Immature natural killer cell (primary cell): ENCODE data around the gene CRCP. TPM values are rescaled to one million over a fixed set of nuclear protein-coding genes. Genes with fewer than 3 reads are reported as not detected.
"Not testable (repeated sequence)": the region's sequence is repeated elsewhere in the genome, so short reads cannot be mapped to it uniquely, and the experiment has no call there.

Experiments used
- DNase-seq, 3 donors: peaks; one replicate each; pipeline ENCODE4 v3.0.0; 2022; ENCODE audit warnings: mixed read lengths in 1 of 3
- H3K27ac Mint-ChIP-seq, 6 donors: one replicate each; pipeline ENCODE4 v1.8.0; 2020; ENCODE audit warnings: mixed read lengths in 6 of 6, mild to moderate bottlenecking in 5 of 6, inconsistent platforms in 4 of 6, moderate library complexity in 3 of 6
- H3K27me3 Mint-ChIP-seq, 3 donors: one replicate each; pipeline ENCODE4 v1.8.0; 2020 to 2021; ENCODE audit warnings: low read depth in 3 of 3, mild to moderate bottlenecking in 3 of 3, mixed read lengths in 3 of 3, moderate library complexity in 3 of 3, inconsistent platforms in 1 of 3
- H3K36me3 Mint-ChIP-seq, 3 donors: one replicate each; pipeline ENCODE4 v1.8.0; 2020; ENCODE audit warnings: mixed read lengths in 3 of 3, inconsistent platforms in 2 of 3, mild to moderate bottlenecking in 2 of 3
- H3K4me1 Mint-ChIP-seq, 2 donors: one replicate each; pipeline ENCODE4 v1.8.0; 2020; ENCODE audit warnings: inconsistent platforms in 2 of 2, mild to moderate bottlenecking in 2 of 2, mixed read lengths in 2 of 2, moderate library complexity in 1 of 2
- H3K4me3 Mint-ChIP-seq, 5 donors: one replicate each; pipeline ENCODE4 v1.8.0; 2020; ENCODE audit warnings: mild to moderate bottlenecking in 5 of 5, mixed read lengths in 5 of 5, inconsistent platforms in 3 of 5, moderate library complexity in 3 of 5
- H3K9me3 Mint-ChIP-seq, 6 donors: one replicate each; pipeline ENCODE4 v1.8.0; 2020; ENCODE audit warnings: mild to moderate bottlenecking in 6 of 6, mixed read lengths in 6 of 6, inconsistent platforms in 4 of 6, moderate library complexity in 3 of 6
- polyA plus RNA-seq, 3 donors: library from polyadenylated mRNA; unstranded; fragments of 300-500 nt; fragmentation: Illumina TruSeq; gene quantifications; one replicate each; pipeline ENCODE4 v1.2.3, GENCODE V29; 2021

Gene CRCP
- polyA plus RNA-seq, 3 donors from 2014 or later = 19.2 to 62.2 (median 23.2) TPM

DNA sequence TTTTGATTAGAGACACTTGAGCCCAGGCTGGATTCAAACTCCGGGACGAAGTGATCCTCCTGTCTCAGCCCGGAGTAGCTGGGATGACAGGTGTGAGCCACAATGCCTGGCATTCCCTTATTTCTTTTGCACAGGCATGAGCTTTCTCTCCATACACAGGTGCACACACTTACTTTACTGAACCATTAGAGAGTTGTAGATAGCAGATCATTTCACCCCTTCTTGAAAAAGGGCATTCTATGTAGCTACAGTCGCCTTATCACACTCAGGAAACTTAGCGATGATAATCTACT, 9.9 kb downstream of the CRCP start:
- not testable (repeated sequence) for H3K36me3 Mint-ChIP-seq, H3K9me3 Mint-ChIP-seq, DNase-seq
- Mint-ChIP-seq H3K27me3 (peaks cover 0 to 25% (median 1%) of the 10 kb centered on the region in 3 donors), H3K27ac (peak overlapping the region; percentile 90 to 98 (median 94)), H3K4me3 (peak overlapping the region in 1 of 5 donors; percentile 75), H3K4me1 (peaks cover 55 to 60% of the 10 kb centered on the region in 2 donors)

DNA sequence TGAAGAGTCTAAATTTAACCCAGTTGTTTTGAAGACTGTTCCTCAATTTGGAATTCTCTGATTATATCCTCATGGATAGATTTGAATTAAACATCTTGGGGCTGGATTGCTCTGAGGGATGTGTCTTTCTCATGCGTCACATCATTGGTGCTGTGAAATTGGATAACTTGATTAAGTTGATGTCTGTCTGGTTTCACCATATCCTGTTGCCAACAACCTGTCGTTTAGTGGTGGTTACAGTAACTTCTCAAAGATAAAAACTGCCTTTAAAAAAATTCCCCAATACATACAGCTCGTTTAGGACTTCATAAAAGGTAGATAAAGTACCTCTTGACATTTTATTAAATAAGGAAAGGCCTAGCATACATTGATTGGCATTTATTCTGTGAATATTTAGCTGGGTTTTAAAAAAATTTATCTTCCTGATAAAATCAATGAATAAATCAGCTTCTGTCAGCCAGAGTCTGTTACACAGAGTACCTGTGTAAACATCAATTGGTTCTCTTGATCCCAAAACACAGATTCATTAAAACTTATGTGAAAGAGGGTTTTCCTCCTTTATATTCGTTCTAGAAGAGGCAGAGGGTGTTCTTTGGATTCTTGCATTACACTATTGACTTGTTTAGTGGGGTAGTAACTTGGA, 10.5 kb downstream of the CRCP start:
- Mint-ChIP-seq H3K27ac (peak overlapping the region; percentile 90 to 98 (median 94)), H3K27me3 (peaks cover 0 to 25% (median 3%) of the 10 kb centered on the region in 3 donors), H3K4me1 (peaks cover 56 to 62% of the 10 kb centered on the region in 2 donors), H3K36me3 (peaks cover 3 to 4% (median 3%) of the 10 kb centered on the region in 3 donors), H3K4me3 (peak overlapping the region; percentile 39 to 75 (median 68)), H3K9me3 (no peaks in the 10 kb centered on the region)
- DNase-seq = peak; percentile 47 to 56 (median 49)

DNA sequence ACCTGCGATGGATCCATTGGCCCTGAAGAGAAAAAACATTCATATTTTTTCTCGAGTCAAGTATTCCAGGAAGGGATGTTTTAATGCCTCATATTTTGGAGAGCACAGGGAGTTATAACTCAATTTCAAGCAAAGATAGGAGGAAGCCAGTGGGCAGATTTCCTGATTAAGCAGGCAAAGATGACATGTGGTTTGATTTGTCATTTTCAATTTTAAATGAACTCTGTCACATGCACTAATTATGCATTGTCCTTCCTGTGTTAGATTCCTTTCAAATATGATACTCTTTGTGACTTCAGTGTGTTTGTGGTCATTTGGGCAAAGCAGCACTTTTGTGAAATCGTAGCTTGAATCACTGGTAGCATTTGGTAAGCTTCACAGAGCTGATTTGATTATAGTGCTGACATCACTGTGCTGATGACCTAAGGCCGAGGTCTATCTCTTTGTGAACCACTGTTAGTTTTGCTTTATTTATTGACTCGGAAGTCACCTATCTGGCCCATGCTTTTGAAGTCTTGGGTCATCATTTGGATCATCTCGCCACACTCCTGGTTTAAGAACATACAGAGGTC, 11.2 kb downstream of the CRCP start:
- peaks cover 0 to 25% (median 3%) of the 10 kb centered on the region in 3 donors for H3K27me3 Mint-ChIP-seq
- H3K9me3 Mint-ChIP-seq, H3K36me3 Mint-ChIP-seq: not testable (repeated sequence)
- H3K27ac Mint-ChIP-seq = peak overlapping the region; percentile 90 to 98 (median 94)
- peaks cover 50 to 61% of the 10 kb centered on the region in 2 donors for H3K4me1 Mint-ChIP-seq
- peak overlapping the region; percentile 39 to 75 (median 68) for H3K4me3 Mint-ChIP-seq
- DNase-seq = peak; percentile 66 to 71 (median 70)

DNA sequence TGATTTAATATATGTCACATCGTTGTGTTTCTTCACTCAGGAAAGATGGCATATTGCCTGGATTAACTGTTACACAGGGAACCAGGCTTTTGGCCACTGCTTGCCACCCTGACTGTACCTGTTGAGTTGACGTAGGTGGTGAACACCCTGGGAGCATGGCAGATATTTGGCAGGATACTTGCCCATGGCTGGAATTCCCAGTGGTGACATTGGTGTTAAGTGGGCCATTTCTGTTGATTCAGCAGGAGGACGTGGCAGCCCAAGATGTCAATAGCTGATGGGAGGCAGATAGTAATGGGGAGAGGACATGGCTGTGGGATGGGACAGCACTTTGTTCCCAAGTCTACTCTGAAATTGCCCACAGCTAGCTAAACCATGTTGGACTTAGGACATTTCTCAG, 12.5 kb downstream of the CRCP start:
- Mint-ChIP-seq H3K4me3 (peak overlapping the region in 1 of 5 donors; percentile 50), H3K27me3 (peaks cover 0 to 25% (median 6%) of the 10 kb centered on the region in 3 donors), H3K27ac (peak overlapping the region; percentile 90 to 98 (median 94)), H3K4me1 (peaks cover 50 to 59% of the 10 kb centered on the region in 2 donors)
- DNase-seq, H3K9me3 Mint-ChIP-seq, H3K36me3 Mint-ChIP-seq: not testable (repeated sequence)

DNA sequence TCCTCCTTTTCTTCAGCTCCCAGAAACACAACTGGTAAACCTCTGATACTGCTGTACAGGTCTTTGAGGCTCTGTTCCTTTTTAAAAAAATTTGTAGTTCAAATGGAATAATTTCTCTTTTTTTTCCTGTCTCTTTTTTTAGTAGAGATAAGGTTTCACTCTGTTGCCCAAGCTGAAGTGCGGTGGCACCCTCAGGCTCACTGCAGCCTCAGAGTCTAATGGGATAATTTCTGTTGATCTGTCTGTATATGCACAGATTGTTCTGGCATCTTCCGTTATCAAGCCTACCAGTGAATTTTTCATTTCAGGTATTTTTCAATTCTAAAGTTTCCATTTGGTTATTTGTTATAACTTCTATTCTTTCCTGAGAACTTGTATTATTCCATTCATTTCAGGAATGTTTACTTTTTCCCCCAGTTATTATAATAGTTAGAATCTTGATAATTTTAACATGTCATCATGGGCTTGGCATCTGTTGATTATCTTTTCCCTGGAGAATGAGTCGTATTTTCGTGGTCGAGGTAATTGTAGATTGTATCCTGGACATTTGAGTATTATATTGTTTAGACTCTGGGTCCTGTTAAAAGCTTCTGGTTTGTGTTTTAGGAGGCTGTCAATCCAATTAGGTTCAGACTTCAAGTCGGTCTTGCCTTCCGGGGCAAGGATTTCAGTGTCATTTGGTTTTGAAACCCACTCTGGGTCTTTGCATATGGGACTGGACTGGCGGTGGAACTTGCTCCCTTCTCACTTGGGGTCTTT, 24.5 kb downstream of the CRCP start:
- Mint-ChIP-seq H3K36me3 (peaks cover 24 to 58% (median 48%) of the 10 kb centered on the region in 3 donors), H3K4me3 (no peak overlapping the region), H3K9me3 (no peaks in the 10 kb centered on the region), H3K27ac (peak overlapping the region in 1 of 6 donors; percentile 31), H3K27me3 (peaks cover 2 to 9% (median 3%) of the 10 kb centered on the region in 3 donors), H3K4me1 (peaks cover 5 to 38% of the 10 kb centered on the region in 2 donors)
- no peak for DNase-seq

DNA sequence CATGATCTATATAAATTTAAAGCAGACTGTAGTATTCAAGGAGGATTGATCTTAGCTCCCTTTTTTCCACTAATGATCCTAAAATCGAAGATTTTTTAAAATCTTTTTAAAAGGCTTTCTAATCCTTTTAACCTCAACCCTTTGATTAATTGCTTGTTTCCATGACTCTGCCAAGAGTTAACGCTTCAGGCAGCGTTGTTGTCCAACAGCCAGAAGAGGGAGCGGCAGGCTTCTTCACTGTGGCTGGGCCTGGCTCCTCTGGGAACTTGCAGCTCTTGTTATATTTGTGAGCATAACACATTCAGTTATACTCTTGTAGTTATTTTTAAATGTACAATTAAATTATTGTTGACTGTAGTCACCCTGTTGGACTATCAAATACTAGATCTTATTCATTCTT, 26.3 kb downstream of the CRCP start:
- Mint-ChIP-seq H3K27ac (peak overlapping the region in 3 of 6 donors; percentile 40 to 66 (median 50)), H3K27me3 (peaks cover 2 to 9% (median 3%) of the 10 kb centered on the region in 3 donors), H3K4me1 (peaks cover 7 to 41% of the 10 kb centered on the region in 2 donors), H3K36me3 (peaks cover 15 to 56% (median 44%) of the 10 kb centered on the region in 3 donors), H3K9me3 (no peaks in the 10 kb centered on the region), H3K4me3 (no peak overlapping the region)
- no peak for DNase-seq

DNA sequence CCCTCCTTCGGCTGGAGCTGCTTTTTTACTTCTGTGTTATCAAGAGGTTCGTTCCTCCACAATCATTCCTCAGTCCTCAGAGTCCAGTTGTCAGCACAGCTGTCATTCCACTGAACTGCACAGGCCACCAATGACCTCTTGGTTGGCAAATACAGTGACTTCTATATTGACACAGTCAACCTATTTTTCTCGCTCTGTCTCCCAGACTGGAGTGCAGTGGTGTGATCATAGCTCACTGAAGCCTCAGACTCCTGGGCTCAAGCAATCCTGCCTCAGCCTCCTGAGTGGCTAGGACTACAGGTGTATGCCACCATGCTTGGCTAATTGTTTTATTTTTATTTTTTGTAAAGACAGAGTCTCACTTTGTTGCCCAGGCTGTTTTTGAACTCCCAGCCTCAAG, 27.7 kb downstream of the CRCP start:
- Mint-ChIP-seq H3K36me3 (peaks cover 13 to 55% (median 46%) of the 10 kb centered on the region in 3 donors), H3K27me3 (peaks cover 2 to 9% (median 3%) of the 10 kb centered on the region in 3 donors)
- DNase-seq = no peak

DNA sequence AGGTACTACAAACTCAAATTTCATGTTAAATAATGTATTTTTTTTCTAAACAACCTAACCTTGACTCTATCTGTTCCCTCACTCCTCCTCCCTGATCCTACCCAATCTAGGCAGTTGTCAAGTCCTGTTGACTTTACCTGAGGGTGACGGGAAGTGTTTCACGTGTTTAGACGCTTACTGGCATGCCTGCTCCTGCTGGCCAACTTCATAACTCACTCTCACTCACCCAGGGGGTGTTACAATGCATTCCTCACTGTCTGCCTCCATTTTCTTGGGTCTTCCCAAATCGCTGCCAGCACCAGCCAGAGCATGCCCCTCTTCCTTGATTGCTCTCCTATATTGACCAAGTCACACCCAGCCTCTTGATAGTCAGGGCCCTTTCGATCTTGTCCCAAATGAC, 28.3 kb downstream of the CRCP start:
- Mint-ChIP-seq H3K36me3 (peaks cover 12 to 48% (median 42%) of the 10 kb centered on the region in 3 donors), H3K4me3 (no peak overlapping the region), H3K27ac (peak overlapping the region; percentile 36 to 52 (median 48)), H3K27me3 (peaks cover 2 to 10% (median 3%) of the 10 kb centered on the region in 3 donors), H3K4me1 (peaks cover 18 to 39% of the 10 kb centered on the region in 2 donors), H3K9me3 (no peaks in the 10 kb centered on the region)
- DNase-seq = no peak

More for the DNA sequence above, 27.7 kb downstream of the CRCP start:
- Mint-ChIP-seq H3K4me3 (no peak overlapping the region), H3K4me1 (peaks cover 13 to 44% of the 10 kb centered on the region in 2 donors), H3K27ac (peak overlapping the region in 4 of 6 donors; percentile 36 to 55 (median 48)), H3K9me3 (no peaks in the 10 kb centered on the region)

DNA sequence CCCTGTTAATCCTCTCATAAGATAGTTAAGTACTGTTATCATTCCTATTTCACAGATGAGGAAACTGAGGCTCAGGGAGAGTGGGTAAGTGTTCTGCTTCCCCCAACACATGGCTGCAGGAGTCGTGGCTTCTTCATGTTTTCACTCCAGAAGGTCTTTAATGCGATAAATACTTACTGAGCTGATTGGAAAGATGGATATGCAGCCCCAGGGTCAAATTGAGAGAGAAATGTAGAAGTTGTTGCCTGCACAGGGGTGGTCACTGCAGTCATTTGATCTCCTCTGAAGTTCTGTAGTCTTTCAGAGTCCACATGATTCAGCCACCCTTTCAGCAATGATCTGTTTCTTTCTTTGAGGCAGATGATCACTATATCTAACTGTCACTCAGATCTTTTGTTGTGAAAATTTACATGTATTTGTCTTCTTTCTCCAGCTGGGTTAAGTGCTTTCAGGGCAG, 29.3 kb downstream of the CRCP start:
- Mint-ChIP-seq H3K9me3 (no peaks in the 10 kb centered on the region), H3K27ac (peak overlapping the region in 4 of 6 donors; percentile 49 to 79 (median 70)), H3K4me1 (peaks cover 27 to 45% of the 10 kb centered on the region in 2 donors), H3K36me3 (peaks cover 12 to 46% (median 38%) of the 10 kb centered on the region in 3 donors), H3K4me3 (no peak overlapping the region), H3K27me3 (peaks cover 2 to 8% (median 3%) of the 10 kb centered on the region in 3 donors)
- no peak for DNase-seq

DNA sequence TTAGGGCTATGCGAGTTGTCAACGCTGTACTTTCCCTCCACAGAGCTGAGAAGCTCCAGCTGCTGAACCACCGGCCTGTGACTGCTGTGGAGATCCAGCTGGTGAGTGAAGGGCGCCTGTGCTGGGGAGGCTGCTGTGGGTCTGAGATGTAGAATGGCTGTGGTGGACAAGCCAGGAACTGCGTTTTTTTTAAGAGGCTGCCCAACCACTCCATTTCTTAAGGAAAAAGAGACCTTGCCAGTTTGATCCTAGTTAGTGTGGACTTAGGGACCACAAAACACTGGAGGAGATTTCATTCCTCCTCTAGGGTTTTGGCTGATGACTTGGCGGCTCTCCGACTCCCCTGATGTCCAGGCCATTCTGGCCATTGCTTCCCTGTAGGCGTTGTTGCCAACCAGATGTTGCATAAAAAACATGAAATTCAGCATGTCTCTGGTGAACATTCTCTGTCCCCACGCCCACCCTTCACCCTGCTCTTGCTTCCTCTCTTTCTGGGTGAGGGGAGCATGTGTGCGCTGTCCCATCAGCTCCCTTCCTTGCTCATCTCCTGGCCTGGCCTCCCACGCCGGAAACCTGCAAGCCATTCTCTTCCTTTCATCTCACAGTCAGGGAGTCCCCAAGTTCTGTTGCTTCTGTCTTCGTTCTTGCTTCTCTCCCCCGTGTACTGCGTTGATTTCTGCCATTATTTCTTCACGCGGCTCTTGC, 30.9 kb downstream of the CRCP start:
- H3K27me3 Mint-ChIP-seq = peaks cover 2 to 11% (median 2%) of the 10 kb centered on the region in 3 donors
- H3K36me3 Mint-ChIP-seq = peaks cover 12 to 40% (median 32%) of the 10 kb centered on the region in 3 donors

DNA sequence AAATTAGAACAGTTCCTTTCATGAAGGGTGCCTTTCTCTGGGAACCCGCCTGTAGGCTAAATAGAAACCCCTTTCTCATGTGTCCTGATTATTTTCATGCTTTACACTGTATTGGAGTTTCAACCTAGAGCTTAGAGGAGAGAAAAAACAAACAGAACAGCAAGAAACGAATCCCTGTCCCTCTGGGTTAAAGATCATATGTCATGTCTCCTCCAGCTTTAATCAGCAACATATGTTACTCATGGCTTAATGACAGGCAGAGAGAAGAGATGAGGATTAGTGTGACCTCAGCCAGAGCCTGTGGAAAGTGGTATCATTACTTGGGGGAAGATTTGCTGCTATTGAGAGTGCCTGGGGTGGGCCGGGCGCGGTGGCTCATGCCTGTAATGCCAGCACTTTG, 32.1 kb downstream of the CRCP start:
- no peak for DNase-seq
- H3K27me3 Mint-ChIP-seq = peaks cover 0 to 6% (median 0%) of the 10 kb centered on the region in 3 donors
- H3K36me3 Mint-ChIP-seq = peaks cover 12 to 32% (median 30%) of the 10 kb centered on the region in 3 donors
- H3K27ac Mint-ChIP-seq = peak overlapping the region; percentile 63 to 99 (median 94)
- peaks cover 52 to 53% of the 10 kb centered on the region in 2 donors for H3K4me1 Mint-ChIP-seq
- H3K4me3 Mint-ChIP-seq = peak overlapping the region in 2 of 5 donors; percentile 11 to 58
- no peaks in the 10 kb centered on the region for H3K9me3 Mint-ChIP-seq

More for the DNA sequence above, 30.9 kb downstream of the CRCP start:
- Mint-ChIP-seq H3K9me3 (no peaks in the 10 kb centered on the region), H3K27ac (peak overlapping the region; percentile 34 to 97 (median 68)), H3K4me3 (no peak overlapping the region), H3K4me1 (peaks cover 41 to 56% of the 10 kb centered on the region in 2 donors)
- no peak for DNase-seq

DNA sequence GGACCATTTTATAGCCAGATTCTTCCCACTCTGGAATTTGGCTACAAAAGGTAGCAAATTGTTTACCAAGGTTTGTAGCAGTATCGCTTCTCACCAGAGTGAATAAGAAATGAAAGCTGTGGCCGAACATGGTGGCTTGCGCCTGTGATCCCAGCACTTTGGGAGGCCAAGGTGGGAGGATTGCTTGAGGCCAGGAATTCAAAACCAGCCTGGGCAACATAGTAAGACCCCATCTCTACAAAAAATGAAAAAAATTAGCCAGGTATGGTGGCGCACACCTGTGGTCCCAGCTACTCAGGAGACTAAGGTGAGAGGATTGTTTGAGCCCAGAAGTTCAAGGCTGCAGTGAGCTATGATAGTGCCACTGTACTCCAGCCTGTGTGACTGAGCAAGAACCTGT, 33.0 kb downstream of the CRCP start:
- DNase-seq, H3K27me3 Mint-ChIP-seq, H3K9me3 Mint-ChIP-seq: not testable (repeated sequence)
- H3K4me3 Mint-ChIP-seq = peak overlapping the region in 4 of 5 donors; percentile 83 to 96 (median 88)
- peaks cover 60 to 62% of the 10 kb centered on the region in 2 donors for H3K4me1 Mint-ChIP-seq
- H3K27ac Mint-ChIP-seq = peak overlapping the region; percentile 94 to 99 (median 96)
- H3K36me3 Mint-ChIP-seq = peaks cover 12 to 34% (median 32%) of the 10 kb centered on the region in 3 donors

DNA sequence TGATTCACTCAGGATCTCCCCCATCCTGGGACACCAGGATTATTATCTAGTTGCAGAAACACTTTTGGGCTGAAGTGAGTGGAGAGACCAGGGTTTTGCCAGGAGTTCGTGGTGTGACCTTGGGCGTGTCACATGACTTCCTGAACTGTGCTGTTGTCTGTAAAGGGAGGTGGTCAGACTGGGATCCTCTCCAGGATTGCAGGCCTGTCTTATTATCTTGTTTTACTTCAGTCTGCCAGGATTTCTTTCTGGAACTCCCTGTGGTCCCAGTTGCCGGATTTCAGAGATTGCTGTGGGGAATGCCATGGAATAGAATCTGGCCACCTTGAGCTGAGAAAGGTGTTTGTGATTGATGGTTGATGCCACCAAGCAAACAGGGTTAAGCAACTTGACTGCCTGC, 35.8 kb downstream of the CRCP start:
- Mint-ChIP-seq H3K4me3 (peak overlapping the region in 3 of 5 donors; percentile 33 to 35 (median 33)), H3K4me1 (peaks cover 46 to 61% of the 10 kb centered on the region in 2 donors), H3K36me3 (peaks cover 10 to 23% (median 20%) of the 10 kb centered on the region in 3 donors), H3K27ac (peak overlapping the region; percentile 87 to 97 (median 90)), H3K9me3 (no peaks in the 10 kb centered on the region), H3K27me3 (peaks cover 0 to 4% (median 0%) of the 10 kb centered on the region in 3 donors)
- DNase-seq = no peak
